ENCODE results near the gene DRD2. TPM values are rescaled to one million over a fixed set of nuclear protein-coding genes. Genes with fewer than 3 reads are reported as not detected.

DRD2 gene
- total RNA-seq, 1 donor from 2014 or later, result 7.5 TPM

DNA sequence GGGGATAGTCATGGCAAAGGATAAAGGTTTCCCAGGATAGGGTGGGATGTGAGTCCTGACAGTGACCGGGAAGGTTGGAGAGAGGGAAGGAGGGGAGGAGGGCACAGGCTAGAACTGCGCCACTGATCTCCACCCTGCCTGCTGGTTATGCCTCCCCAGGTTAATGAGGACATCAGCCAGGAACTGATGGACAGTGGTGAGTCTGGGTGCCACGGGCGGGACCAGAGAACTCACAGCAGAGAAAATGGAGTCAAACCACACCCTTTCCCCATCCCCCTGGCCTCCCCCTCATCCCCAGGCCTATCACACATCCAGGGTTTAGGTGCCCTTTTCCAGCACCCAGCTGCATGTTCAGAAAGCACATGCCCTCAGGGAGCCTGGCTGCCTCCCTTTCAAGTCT lies 77.4 kb downstream of the DRD2 start:
- peaks cover 19% of the 10 kb centered on the region for H3K27me3 Mint-ChIP-seq (ENCODE audit: low read depth)
- H3K9me3 Mint-ChIP-seq, result no peaks in the 10 kb centered on the region
- no peak overlapping the region for H3K27ac Mint-ChIP-seq
- TF ChIP-seq, protein P1, sequence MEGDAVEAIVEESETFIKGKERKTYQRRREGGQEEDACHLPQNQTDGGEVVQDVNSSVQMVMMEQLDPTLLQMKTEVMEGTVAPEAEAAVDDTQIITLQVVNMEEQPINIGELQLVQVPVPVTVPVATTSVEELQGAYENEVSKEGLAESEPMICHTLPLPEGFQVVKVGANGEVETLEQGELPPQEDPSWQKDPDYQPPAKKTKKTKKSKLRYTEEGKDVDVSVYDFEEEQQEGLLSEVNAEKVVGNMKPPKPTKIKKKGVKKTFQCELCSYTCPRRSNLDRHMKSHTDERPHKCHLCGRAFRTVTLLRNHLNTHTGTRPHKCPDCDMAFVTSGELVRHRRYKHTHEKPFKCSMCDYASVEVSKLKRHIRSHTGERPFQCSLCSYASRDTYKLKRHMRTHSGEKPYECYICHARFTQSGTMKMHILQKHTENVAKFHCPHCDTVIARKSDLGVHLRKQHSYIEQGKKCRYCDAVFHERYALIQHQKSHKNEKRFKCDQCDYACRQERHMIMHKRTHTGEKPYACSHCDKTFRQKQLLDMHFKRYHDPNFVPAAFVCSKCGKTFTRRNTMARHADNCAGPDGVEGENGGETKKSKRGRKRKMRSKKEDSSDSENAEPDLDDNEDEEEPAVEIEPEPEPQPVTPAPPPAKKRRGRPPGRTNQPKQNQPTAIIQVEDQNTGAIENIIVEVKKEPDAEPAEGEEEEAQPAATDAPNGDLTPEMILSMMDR (IDR thresholded peaks at IDR 0.05; ENCODE audit: unreplicated experiment), result no peak
- H3K4me1 Mint-ChIP-seq, result no peaks in the 10 kb centered on the region
- DNase-seq (ENCODE audit: low spot score in 2 of 2, unreplicated experiment in 2 of 2), result no peak
- H3K4me3 Mint-ChIP-seq, result no peak overlapping the region
- H3K36me3 Mint-ChIP-seq, result no peaks in the 10 kb centered on the region

DNA sequence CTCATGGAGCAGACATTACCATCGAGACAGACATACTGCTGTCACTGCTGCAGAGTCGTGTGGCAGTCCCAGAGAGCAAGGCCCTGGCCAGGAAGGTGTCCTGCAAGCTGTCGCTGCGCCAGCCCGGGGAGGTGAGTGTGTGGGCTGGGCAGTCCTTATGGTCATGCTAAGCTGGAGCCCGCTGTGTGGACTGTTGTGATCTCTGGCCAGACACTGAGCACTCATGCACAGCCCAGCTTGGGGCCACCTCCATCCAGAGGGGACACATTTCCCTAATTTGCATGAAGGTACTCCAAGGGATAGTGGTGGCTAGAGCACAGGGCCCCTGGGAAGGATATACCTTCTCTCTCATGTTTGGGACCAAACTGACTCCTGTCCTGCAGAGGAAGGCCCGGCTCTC lies 78.0 kb downstream of the DRD2 start:
- Mint-ChIP-seq H3K9me3 (no peaks in the 10 kb centered on the region), H3K4me3 (no peak overlapping the region), H3K4me1 (no peaks in the 10 kb centered on the region), H3K36me3 (no peaks in the 10 kb centered on the region), H3K27ac (no peak overlapping the region), H3K27me3 (ENCODE audit: low read depth) (peaks cover 15% of the 10 kb centered on the region)
- TF ChIP-seq, protein P1 (IDR thresholded peaks at IDR 0.05; ENCODE audit: unreplicated experiment), result no peak
- DNase-seq (ENCODE audit: low spot score in 2 of 2, unreplicated experiment in 2 of 2), result no peak

- H3K4me1 Mint-ChIP-seq, result no peaks in the 10 kb centered on the region
- peaks cover 11% of the 10 kb centered on the region for H3K27me3 Mint-ChIP-seq (ENCODE audit: low read depth)
- no peaks in the 10 kb centered on the region for H3K36me3 Mint-ChIP-seq
- H3K4me3 Mint-ChIP-seq, result no peak overlapping the region
- no peaks in the 10 kb centered on the region for H3K9me3 Mint-ChIP-seq
- no peak for DNase-seq (ENCODE audit: low spot score in 2 of 2, unreplicated experiment in 2 of 2)
- no peak overlapping the region for H3K27ac Mint-ChIP-seq
- TF ChIP-seq, protein P1 (IDR thresholded peaks at IDR 0.05; ENCODE audit: unreplicated experiment), result no peak
Observed at GRCh38 chr11:113396690-113397089, 78.5 kb downstream of the DRD2 start.

DNA sequence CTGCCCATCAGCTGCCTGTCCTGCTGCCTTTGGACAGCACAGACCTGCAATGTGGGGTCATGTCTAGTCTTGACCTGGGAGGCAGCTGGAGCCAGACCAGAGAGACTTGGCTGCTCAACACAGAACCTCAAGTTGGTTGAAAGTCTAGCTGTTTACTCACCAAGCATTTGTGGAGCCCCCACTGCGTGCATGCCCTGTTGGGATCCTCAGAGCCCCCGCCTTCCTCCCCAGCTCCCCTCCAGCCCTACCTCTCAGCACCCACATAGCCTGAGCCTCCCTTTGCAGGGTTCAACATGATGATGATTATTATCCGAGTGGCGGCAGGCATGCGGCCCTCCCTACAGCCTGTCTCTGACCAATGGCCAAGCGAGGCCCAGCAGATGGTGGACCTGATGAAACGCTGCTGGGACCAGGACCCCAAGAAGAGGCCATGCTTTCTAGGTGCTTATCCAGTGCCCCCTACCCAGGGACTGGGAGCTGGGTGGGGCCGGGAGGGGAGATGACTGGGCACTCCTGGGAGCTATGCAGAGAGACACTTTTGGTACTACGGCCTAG lies 79.3 kb downstream of the DRD2 start:
- DNase-seq (ENCODE audit: low spot score in 2 of 2, unreplicated experiment in 2 of 2), result no peak
- Mint-ChIP-seq H3K27me3 (ENCODE audit: low read depth) (peaks cover 5% of the 10 kb centered on the region), H3K36me3 (no peaks in the 10 kb centered on the region), H3K4me1 (no peaks in the 10 kb centered on the region), H3K27ac (no peak overlapping the region), H3K9me3 (no peaks in the 10 kb centered on the region), H3K4me3 (no peak overlapping the region)
- TF ChIP-seq, protein P1 (IDR thresholded peaks at IDR 0.05; ENCODE audit: unreplicated experiment), result no peak

GRCh38 chr11:113394919-113395318 lies 80.3 kb downstream of the DRD2 start:
- Mint-ChIP-seq H3K9me3 (no peaks in the 10 kb centered on the region), H3K4me3 (no peak overlapping the region), H3K27ac (no peak overlapping the region), H3K4me1 (no peaks in the 10 kb centered on the region), H3K27me3 (ENCODE audit: low read depth) (peaks cover 3% of the 10 kb centered on the region), H3K36me3 (no peaks in the 10 kb centered on the region)
- DNase-seq (ENCODE audit: low spot score in 2 of 2, unreplicated experiment in 2 of 2), result no peak
- TF ChIP-seq, protein P1 (IDR thresholded peaks at IDR 0.05; ENCODE audit: unreplicated experiment), result no peak

GRCh38 chr11:113393501-113393985 lies 81.7 kb downstream of the DRD2 start:
- Mint-ChIP-seq H3K9me3 (no peaks in the 10 kb centered on the region), H3K27ac (no peak overlapping the region), H3K27me3 (ENCODE audit: low read depth) (peaks cover 3% of the 10 kb centered on the region), H3K4me3 (no peak overlapping the region), H3K4me1 (no peaks in the 10 kb centered on the region), H3K36me3 (no peaks in the 10 kb centered on the region)
- TF ChIP-seq, protein P1 (IDR thresholded peaks at IDR 0.05; ENCODE audit: unreplicated experiment), result no peak
- DNase-seq (ENCODE audit: low spot score in 2 of 2, unreplicated experiment in 2 of 2), result no peak
